ENCODE results near the gene ZNF691. TPM values are rescaled to one million over a fixed set of nuclear protein-coding genes. Genes with fewer than 3 reads are reported as not detected.
"Not testable (repeated sequence)": the region's sequence is repeated elsewhere in the genome, so short reads cannot be mapped to it uniquely, and the experiment has no call there.

ZNF691 gene
- polyA plus RNA-seq, 3 donors = 18.2 to 20.8 (median 19.9) TPM

DNA sequence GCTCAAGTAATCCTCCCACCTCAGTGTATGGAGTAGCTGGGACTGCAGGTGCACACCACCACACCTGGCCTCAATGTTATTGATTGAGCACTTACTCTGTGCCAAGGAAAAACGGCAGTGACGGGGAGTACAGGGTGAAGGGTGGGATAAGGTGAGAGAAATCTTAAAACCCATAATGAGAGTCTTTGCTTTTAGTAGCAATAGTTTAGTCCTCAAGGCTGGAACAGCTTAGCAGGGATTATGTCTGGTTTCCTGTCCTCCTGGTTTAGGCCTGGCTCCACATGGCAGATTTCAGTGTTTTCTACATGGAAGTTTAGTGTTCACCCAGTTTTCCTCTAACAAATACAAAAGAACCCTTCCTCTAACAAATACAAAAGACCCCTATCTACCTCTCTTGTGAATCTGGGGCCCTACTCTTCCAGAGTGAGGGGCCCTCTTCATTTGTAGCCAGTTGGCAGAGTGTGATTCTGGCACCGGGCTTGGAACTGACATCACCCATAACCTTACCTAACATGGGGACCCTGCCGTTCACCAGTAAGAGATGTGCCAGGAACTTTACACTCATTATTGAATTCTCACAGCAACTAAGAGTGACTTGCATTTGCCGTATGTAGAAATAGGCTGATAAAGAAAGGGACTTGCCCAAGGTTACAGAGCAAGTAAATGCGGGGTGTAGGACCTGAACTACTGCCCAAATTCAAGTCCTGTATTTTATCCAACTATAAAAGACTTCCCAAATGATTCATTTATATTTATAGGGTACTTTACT lies 6.9 kb downstream of the ZNF691 start:
- no peak for DNase-seq (ENCODE audit: low read depth in 3 of 3, low spot score in 2 of 3)

DNA sequence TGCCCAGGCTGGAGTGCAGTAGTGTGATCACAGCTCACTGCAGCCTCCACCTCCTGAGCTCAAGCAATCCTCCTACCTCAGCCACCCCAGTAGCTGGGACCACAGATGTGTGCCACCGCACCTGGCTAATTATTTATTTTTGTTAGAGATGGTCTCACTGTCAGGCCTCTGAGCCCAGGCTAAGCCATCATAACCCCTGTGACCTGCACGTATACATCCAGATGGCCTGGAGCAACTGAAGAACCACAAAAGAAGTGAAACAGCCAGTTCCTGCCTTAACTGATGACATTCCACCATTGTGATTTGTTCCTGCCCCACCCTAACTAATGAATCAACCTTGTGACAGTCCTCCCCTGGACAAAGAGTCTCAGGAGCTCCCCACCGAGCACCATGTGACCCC lies 10.1 kb downstream of the ZNF691 start:
- not testable (repeated sequence) for DNase-seq (ENCODE audit: low read depth in 3 of 3, low spot score in 2 of 3)

DNA sequence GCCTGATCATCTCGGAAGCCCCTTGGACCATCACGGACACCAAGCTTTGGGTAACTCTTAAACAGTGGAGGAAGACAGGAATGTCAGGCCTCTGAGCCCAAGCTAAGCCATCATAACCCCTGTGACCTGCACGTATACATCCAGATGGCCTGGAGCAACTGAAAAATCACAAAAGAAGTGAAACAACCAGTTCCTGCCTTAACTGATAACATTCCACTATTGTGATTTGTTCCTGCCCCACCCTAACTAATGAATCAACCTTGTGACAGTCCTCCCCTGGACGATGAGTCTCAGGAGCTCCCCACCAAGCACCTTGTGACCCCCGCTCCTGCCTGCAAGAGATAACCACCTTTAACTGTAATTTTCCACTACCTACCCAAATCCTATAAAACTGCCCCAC lies 13.0 kb downstream of the ZNF691 start:
- DNase-seq (ENCODE audit: low read depth in 3 of 3, low spot score in 2 of 3) = not testable (repeated sequence)

DNA sequence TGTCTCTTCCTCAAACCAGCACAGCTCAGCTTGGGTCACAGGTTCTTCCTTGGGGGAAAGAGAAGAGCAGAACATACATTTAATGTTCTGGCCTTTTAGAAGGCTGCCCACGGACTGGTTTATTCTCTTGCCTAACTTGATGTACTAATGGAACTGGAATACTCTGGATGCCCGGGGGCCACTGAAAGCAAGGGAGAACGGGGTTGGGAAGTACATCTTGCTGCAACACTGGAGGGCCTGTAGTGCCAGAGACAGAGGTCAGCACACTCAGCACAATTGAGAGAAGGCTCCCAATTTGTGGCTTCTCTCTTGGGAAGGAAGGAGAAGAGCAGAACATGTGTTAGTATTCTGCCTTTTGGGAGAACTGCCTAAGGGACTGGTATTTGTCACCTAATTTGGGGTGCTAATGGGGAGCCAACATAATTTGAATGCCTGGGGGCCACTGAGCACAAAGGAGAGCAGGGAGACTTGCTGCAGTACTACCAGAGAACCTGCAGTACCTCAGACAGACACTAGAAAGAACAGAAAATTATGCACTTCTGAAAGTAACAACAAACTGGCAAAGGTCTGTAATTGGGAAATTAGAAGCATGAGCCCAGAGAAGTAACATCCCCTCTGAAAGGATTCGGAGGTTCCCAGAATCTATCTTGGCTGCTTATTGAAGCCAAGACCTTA lies 14.1 kb downstream of the ZNF691 start:
- no peak for DNase-seq (ENCODE audit: low read depth in 3 of 3, low spot score in 2 of 3)

DNA sequence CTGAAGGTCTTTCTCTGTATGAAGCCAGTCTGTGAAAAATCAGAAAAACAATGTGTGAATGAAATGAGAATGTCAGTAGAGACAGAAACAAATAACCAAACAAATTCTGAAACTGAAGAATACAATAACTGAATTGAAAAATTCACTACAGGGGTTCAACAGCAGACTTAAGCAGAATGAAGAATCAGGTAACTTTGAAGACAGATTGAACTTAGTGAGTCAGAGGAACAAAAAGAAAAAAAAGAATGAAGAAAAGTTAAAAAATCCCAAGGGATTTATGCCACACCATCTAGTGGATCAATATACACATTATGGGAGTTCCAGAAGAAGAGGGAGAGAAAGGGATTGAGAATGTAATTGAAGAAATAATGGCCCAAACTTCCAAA lies 14.6 kb downstream of the ZNF691 start:
- no peak for DNase-seq (ENCODE audit: low read depth in 3 of 3, low spot score in 2 of 3)

DNA sequence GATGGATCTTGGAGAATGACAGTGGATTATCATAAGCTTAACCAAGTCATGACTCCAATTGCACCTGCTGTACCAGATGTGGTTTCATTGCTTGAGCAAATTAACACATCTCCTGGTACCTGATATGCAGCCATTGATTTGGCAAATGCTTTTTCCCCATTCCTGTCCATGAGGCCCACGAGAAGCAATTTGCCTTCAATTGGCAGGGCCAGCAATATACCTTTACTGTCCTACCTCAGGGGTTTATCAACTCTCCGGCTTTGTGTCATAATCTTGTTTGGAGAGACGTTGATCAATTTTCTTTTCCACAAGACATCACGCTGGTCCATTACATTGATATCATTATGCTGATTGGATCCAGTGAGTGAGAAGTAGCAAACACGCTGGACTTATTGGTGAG lies 20.1 kb downstream of the ZNF691 start:
- no peak for DNase-seq (ENCODE audit: low read depth in 3 of 3, low spot score in 2 of 3)

DNA sequence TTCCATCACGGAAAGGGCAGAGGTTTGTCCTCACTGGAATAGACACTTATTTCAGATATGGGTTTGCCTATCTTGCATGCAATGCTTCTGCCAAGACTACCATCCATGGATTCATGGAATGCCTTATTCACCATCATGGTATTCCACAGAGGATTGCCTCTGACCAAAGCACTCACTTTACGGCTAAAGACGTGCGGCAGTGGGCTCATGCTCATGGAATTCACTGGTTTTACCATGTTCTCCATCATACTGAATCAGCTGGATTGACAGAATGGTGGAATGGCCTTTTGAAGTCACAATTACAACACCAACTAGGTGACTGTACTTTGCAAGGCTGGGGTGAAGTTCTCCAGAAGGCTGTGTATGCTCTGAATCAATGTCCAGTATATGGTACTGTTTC lies 22.1 kb downstream of the ZNF691 start:
- DNase-seq (ENCODE audit: low read depth in 3 of 3, low spot score in 2 of 3) = not testable (repeated sequence)

DNA sequence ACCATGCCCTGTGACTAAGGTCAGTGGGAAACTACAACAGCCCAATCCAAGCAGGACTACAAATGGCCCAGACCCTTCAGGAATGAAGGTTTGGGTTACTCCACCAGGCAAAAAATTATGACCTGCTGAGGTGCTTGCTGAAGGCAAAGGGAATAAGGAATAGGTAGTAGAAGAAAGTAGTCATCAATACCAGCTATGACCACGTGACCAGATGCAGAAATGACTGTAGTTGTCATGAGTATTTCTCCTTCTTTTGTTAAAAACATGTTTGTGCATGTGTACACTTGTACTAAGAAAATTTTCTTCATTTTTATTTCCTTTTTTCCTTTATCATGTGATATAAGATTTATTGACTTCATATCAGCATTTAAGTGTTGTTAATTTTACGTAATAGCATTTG lies 22.8 kb downstream of the ZNF691 start:
- not testable (repeated sequence) for DNase-seq (ENCODE audit: low read depth in 3 of 3, low spot score in 2 of 3)

DNA sequence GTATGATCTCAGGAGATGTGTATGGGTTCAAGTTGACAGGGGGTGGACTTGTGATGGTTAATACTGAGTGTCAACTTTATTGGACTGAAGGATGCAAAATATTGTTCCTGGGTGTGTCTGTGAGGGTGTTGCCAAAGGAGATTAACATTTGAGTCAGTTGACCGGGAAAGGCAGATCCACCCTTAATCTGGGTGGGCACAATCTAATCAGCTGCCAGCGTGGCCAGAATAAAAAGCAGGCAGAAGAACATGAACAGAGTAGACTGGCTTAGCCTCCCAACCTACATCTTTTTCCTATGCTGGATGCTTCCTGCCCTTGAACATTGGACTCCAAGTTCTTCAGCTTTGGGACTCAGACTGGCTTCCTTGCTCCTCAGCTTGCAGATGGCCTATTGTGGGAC lies 23.3 kb downstream of the ZNF691 start:
- DNase-seq (ENCODE audit: low read depth in 3 of 3, low spot score in 2 of 3) = not testable (repeated sequence)

DNA sequence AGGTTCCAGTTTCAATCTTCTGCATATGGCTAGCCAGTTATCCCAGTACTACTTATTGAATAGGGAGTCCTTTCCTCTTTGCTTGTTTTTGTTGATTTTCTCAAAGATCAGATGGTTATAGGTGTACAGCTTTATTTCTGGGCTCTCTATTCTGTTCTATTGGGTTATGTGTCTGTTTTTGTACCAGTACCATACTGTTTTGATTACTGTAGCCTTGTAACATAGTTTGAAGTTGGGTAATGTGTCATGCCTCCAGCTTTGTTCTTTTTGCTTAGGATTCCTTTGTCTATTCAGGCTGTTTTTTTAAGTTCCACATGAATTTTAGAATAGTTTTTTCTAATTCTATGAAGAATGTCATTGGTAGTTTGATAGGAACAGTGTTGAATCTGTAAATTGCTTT lies 26.7 kb downstream of the ZNF691 start:
- DNase-seq (ENCODE audit: low read depth in 3 of 3, low spot score in 2 of 3) = not testable (repeated sequence)

DNA sequence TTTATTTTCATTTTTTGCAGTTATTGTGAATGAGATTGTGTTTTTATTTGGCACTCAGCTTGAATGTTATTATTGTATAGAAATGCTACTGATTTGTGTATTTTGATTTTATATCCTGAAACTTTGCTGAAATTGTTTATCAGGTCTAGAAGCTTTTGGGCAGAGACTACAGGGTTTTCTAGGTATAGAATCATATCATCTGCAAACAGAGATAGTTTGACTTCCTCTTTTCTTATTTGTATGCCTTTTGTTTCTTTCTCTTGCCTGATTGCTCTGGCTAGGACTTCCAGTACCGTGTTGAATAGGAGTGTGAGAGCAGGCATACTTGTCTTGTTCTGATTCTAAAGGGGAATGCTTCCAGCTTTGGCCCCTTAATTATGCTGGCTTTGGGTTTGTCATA lies 27.3 kb downstream of the ZNF691 start:
- DNase-seq (ENCODE audit: low read depth in 3 of 3, low spot score in 2 of 3) = no peak

DNA sequence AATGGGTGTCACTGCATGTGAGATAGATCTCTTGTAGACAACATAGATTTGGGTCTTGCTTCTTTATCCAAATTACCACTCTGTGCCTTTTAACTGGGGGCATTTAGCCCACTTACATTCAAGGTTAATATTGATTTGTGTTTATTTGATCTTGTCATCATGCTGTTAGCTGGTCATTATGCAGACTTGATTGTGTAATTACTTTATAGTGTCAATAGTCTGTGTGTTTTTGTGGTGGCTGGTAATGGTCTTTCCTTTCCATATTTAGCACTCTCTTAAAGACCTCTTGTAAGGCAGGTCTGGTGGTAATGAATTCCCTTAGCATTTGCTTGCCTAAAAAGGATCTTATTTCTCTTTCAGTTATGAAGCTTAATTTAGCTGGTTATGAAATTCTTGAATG lies 29.6 kb downstream of the ZNF691 start:
- no peak for DNase-seq (ENCODE audit: low read depth in 3 of 3, low spot score in 2 of 3)

DNA sequence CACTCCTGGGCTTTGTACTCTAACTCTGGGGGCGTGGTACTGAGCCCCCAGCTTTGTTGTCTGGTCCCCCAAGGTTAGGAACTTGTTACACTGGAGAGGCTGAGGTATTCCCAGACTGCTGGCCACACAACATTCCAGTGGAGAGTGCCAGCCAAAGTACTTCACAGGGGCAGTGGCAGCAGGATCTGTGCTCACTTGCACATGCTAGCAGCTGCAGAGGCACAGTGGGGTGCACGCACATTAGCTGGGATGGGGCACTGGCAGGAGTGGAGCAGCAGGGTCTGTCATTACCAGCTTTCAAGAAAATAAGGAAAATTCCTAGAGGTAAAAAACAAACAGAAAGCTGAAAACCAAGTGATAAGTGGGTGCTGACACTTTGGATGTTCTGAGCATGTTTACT lies 31.0 kb downstream of the ZNF691 start:
- no peak for DNase-seq (ENCODE audit: low read depth in 3 of 3, low spot score in 2 of 3)

DNA sequence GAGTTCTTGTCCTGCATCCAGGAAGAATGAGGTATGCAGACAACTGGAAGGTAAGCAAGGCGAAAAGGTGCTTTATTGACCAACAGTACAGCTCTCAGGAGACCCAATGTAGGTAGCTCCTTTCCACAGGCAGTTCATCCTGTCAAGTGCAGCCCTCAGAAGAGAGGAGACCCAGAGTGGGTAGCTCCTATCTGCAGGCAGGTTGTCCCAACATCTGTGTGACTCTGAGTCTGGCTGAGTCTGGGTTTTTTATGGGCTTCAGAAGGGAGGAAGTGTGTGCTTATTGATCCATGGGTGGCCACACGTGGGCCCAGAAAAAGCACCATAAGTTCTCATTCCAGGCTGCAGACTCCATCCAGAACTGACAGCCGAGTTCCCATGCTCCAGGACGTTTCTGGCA lies 34.0 kb downstream of the ZNF691 start:
- DNase-seq (ENCODE audit: low read depth in 3 of 3, low spot score in 2 of 3) = no peak

DNA sequence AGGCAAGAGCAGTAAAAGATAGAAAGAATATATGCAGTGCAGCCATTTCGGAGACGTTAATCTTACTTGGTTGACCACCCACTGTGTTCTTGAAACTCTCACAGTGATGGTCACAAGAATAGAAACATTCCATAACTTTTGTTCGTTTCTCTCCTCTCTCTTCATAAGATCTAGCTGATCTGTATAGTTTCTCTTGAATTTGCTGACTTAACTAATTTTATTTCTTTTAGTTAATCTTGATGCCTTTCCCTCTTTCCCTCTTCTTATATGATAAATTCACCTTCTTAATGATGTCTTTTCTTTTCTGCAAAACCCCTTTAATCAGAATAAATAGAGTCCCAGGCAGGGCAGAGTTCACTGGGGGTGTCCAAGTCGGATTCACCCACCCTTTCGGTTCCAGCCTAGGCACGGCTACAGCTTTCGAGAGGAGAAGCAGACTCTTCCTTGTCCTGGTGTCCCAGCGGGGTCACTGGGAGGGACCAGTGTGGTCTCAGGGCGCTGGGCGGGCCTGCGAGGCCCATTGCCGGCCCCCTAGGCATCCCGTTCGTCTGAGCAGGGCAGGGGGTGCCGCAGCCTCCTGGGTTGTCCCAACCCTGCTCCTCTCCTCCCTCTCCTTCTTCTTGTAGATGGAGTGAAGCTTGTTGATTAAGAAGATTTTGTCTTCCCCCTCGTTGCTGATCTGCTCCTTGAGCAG lies 39.8 kb downstream of the ZNF691 start:
- DNase-seq (ENCODE audit: low read depth in 3 of 3, low spot score in 2 of 3) = no peak

DNA sequence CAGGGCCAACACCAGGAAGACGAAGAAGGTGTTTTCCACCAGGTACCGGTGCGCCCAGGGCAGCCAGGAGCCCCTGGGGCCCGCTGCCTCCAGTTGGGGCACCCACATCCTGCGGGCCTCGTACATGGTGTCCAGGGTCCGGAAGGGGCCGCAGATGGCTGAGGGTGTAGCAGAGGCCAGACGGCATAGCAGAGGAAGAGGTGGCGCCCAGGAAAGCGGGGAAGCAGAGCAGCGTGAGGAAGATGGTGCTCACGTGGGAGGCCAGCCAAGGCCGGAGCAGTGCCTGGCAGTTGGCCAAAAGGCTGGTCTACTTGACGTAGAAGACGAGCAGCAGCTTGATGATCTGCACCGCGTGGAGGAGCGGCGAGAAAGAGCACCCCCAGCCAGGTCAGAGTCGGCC lies 40.4 kb downstream of the ZNF691 start:
- no peak for DNase-seq (ENCODE audit: low read depth in 3 of 3, low spot score in 2 of 3)

DNA sequence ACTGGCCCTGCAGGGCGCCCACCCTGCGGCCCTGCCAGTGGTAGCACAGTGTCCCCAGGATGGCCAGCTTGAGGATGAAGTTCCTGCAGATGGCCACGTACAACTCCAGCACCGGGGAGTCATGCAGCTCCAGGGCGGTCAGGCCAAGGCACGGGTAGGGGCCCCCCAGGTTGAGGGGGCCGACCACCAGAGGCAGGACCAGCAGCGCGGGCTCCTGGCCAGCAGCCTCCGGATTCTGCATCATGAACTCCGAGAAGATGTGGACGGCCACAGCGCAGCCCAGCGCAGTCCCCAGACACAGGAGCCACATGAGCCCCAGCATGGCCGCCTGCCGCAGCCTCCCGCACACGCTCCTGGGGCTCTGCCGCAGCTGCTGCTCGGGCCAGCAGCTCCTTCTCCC lies 41.0 kb downstream of the ZNF691 start:
- DNase-seq (ENCODE audit: low read depth in 3 of 3, low spot score in 2 of 3) = no peak

DNA sequence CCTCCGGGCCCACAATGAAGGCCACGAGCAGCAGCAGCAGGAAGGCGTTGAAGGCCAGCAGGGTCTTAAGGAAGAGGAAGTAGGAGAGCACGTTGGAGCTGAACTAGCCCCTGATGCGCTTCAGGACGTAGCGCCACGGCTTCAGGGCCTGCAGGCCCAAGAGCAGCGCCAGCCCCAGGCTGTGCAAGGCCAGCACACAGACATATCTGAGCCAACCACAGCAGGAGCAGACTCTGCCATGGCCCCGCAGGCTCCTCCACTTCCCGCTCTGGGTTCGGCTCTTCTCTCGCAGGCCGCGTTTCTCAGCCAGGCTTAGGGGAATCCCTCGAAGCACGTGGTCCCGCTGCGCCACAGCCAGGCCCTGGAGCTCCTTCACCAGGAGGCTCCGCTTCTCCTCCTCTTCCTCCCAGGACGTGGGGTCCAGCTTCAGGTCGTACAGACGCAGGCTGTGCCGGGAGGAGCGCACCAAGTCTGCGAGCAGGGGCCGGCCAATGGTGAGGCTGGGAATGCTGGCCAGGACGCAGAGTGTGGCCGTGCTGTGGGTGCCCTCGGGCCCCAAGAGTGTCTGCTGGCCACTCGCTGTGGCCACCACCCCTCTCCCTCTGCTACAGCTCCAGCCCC lies 41.7 kb downstream of the ZNF691 start:
- DNase-seq (ENCODE audit: low read depth in 3 of 3, low spot score in 2 of 3) = no peak

DNA sequence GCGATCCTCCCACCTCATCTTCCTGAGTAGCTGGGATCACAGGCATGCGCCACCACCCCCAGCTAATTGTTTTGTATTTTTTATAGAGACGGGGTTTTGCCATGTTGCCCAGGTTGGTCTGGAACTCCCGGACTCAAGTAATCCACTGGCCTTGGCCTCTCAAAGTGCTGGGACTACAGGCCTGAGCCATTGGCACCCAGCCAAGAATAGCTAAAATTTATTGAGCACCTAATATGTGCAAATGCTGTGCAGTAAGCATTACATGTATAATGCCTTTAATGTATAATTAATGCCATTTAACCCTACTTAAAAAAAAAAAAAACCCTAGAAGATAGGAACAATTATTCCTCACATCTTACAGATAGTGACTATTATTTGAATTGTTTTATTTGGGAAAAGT lies 42.9 kb downstream of the ZNF691 start:
- DNase-seq (ENCODE audit: low read depth in 3 of 3, low spot score in 2 of 3) = no peak

DNA sequence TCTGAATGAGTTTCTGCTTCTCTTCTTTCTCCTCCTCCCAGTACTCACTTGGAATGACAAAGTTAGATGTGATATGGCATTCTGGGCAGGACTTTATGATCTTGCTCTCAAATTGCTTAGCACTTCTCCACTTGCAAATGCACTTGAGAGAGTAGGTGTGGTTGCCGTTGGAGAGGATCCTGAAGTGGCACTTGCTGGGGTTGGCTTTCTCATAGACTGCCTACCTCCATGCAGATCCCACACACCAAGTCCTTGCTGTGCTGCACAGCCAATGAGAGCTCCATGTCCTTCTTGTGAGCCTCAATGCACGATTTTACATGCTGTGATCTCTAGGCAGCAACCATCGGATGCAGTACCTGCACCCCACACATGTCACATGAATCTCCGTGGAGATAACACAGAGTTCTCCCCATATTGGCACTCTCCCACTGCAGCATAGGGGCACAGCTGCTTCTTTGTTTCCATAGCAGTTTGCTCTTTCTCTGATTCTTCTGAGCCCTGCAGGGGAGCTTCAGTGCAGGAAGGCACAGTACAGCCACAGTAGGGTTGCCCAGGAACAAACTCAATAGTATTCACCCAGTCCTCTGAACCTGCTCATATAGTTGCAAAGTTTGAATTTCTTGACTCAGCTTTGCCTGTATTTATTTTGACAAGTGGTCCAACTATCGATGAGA lies 45.2 kb downstream of the ZNF691 start:
- no peak for DNase-seq (ENCODE audit: low read depth in 3 of 3, low spot score in 2 of 3)

DNA sequence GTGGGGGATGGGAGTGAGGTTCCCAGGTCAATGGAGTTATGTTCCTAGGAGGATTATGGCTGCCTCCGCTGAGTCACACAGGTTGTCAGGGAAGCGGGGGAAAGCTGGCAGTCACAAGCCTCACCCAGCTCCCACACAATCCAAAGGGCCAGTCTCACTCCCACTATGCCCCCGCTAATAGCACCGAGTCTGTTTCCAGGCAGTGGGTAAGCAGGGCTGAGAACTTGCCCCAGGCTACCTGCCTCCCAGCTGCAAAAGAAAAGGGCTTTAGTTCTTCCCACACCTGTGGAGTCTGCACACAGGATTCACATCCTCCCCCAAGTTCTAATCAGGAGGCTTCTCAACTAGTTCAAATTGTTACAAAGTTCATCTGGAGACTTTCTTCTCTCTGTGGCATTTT lies 53.5 kb downstream of the ZNF691 start:
- DNase-seq (ENCODE audit: low read depth in 3 of 3, low spot score in 2 of 3) = not testable (repeated sequence)

All from right renal cortex interstitium (tissue), 3 donors.